HG03045 (cell line): ENCODE results near the gene QSOX2.
"Not testable (repeated sequence)": the region's sequence is repeated elsewhere in the genome, so short reads cannot be mapped to it uniquely, and the experiment has no call there.

Source experiments
- ATAC-seq: cut with Tn5 transposase; IDR thresholded peaks from one replicate; pipeline ENCODE4 v1.9.1; 2021; ENCODE audit warnings: mild to moderate bottlenecking, moderate library complexity; ENCODE audit not compliant: unreplicated experiment

Gene QSOX2

GRCh38 chr9:136282272-136282861 lies 36.8 kb upstream of the QSOX2 start:
- ATAC-seq: no peak

GRCh38 chr9:136281421-136282271 lies 36.0 kb upstream of the QSOX2 start:
- no peak for ATAC-seq

GRCh38 chr9:136280535-136281315 lies 35.1 kb upstream of the QSOX2 start:
- ATAC-seq: no peak

GRCh38 chr9:136279471-136279870 lies 33.9 kb upstream of the QSOX2 start:
- ATAC-seq: no peak

GRCh38 chr9:136278894-136279293 lies 33.3 kb upstream of the QSOX2 start:
- no peak for ATAC-seq

GRCh38 chr9:136278221-136278620 lies 32.6 kb upstream of the QSOX2 start:
- ATAC-seq: no peak

GRCh38 chr9:136277746-136278145 lies 32.1 kb upstream of the QSOX2 start:
- ATAC-seq: no peak

GRCh38 chr9:136276716-136277115 lies 31.1 kb upstream of the QSOX2 start:
- no peak for ATAC-seq

GRCh38 chr9:136275655-136276429 lies 30.2 kb upstream of the QSOX2 start:
- ATAC-seq: no peak

- ATAC-seq: no peak
These were observed 29.4 kb upstream of the QSOX2 start for GRCh38 chr9:136274786-136275654.

- ATAC-seq: no peak
These were observed 28.5 kb upstream of the QSOX2 start for GRCh38 chr9:136273921-136274785.

GRCh38 chr9:136273244-136273865 lies 27.7 kb upstream of the QSOX2 start:
- no peak for ATAC-seq

GRCh38 chr9:136270173-136270705 lies 24.6 kb upstream of the QSOX2 start:
- ATAC-seq: no peak

- no peak for ATAC-seq
These were observed 23.1 kb upstream of the QSOX2 start for GRCh38 chr9:136268735-136269134.

- no peak for ATAC-seq
These were observed 22.7 kb upstream of the QSOX2 start for GRCh38 chr9:136268318-136268717.

GRCh38 chr9:136267261-136268111 lies 21.9 kb upstream of the QSOX2 start:
- peak; percentile 76 for ATAC-seq

- not testable (repeated sequence) for ATAC-seq
These were observed 21.0 kb upstream of the QSOX2 start for GRCh38 chr9:136266641-136267040.
